IMR-90 (cell line): ENCODE data around the gene C13orf46. TPM values are rescaled to one million over a fixed set of nuclear protein-coding genes. Genes with fewer than 3 reads are reported as not detected.

Source experiments
- ATAC-seq: fragments of 200-7000 bp; cut with Tn5 transposase; 2 replicates; pipeline ENCODE4 v1.9.1; 2020; ENCODE audit warnings: low read depth, mild to moderate bottlenecking, moderate library complexity
- BruUV-seq: library from RNA; stranded (reverse); fragments of 400-500 nt; replicated peaks from 2 replicates; lab custom pipeline; 2021; lab: Mats Ljungman, UMichigan
- CTCF ChIA-PET: fragments of 300-600 bp; formaldehyde crosslinking; extraction: SDS; loops from one replicate; lab custom pipeline; 2021; ENCODE audit warnings: antibody characterized with exemption; lab: Yijun Ruan, JAX
- POLR2A ChIA-PET: fragments of 300-600 bp; sonication (Branson Sonifier 250); formaldehyde crosslinking; loops from one replicate; lab custom pipeline; 2022; ENCODE audit warnings: antibody characterized with exemption; ENCODE audit not compliant: unreplicated experiment; lab: Charles Lee
- DNase-seq: peaks from one replicate; pipeline ENCODE4 v3.0.0; 2013
- H2AFZ ChIP-seq: replicated peaks from 2 replicates; pipeline ENCODE3; 2013; ENCODE audit warnings: low read length, mild to moderate bottlenecking; ENCODE audit not compliant: poor library complexity
- H2AK5ac ChIP-seq: 2 replicates; pipeline ENCODE4 v1.6.1; 2013; ENCODE audit warnings: low read depth, low read length, inconsistent platforms
- H2AK9ac ChIP-seq: replicated peaks from 2 replicates; pipeline ENCODE3; 2013; ENCODE audit warnings: mild to moderate bottlenecking, low read depth, low read length, moderate library complexity; ENCODE audit not compliant: poor library complexity
- H2BK120ac ChIP-seq: 2 replicates; pipeline ENCODE4 v1.6.1; 2013; ENCODE audit warnings: low read depth, low read length, inconsistent platforms
- H2BK15ac ChIP-seq: 3 replicates; pipeline ENCODE4 v1.6.1; 2013; ENCODE audit warnings: low read depth, low read length, inconsistent platforms
- H2BK20ac ChIP-seq: 2 replicates; pipeline ENCODE4 v1.6.1; 2013; ENCODE audit warnings: low read depth, mild to moderate bottlenecking, inconsistent platforms, low read length, moderate library complexity
- H2BK5ac ChIP-seq: 2 replicates; pipeline ENCODE4 v1.6.1; 2013; ENCODE audit warnings: mild to moderate bottlenecking, low read depth, low read length, inconsistent platforms; ENCODE audit not compliant: poor library complexity, severe bottlenecking
- H3K14ac ChIP-seq: replicated peaks from 2 replicates; pipeline ENCODE4 v1.6.1; 2013; ENCODE audit warnings: low read depth, low read length, inconsistent platforms
- H3K18ac ChIP-seq: 2 replicates; pipeline ENCODE4 v1.6.1; 2013; ENCODE audit warnings: low read depth, low read length, control low read depth
- H3K23ac ChIP-seq: 2 replicates; pipeline ENCODE4 v1.6.1; 2013; ENCODE audit warnings: low read depth, low read length, inconsistent platforms
- H3K27ac ChIP-seq: 2 replicates; pipeline ENCODE4 v1.5.1; 2013; ENCODE audit warnings: mild to moderate bottlenecking, control low read depth, low read length; ENCODE audit not compliant: insufficient read depth
- H3K27me3 ChIP-seq: 2 replicates; pipeline ENCODE4 v1.6.1; 2013; ENCODE audit warnings: low read length; ENCODE audit not compliant: control insufficient read depth, insufficient read depth
- H3K36me3 ChIP-seq: 2 replicates; pipeline ENCODE4 v1.6.1; 2013; ENCODE audit warnings: low read length, mixed read lengths; ENCODE audit not compliant: control insufficient read depth, insufficient read depth
- H3K4ac ChIP-seq: 2 replicates; pipeline ENCODE4 v1.6.1; 2013; ENCODE audit warnings: low read depth, low read length, inconsistent platforms
- H3K4me1 ChIP-seq: 2 replicates; pipeline ENCODE4 v1.6.1; 2013; ENCODE audit warnings: low read length, mixed read lengths; ENCODE audit not compliant: control insufficient read depth, insufficient read depth
- H3K4me2 ChIP-seq: 2 replicates; pipeline ENCODE4 v1.6.1; 2013; ENCODE audit warnings: low read depth, mild to moderate bottlenecking, control low read depth, low read length, moderate library complexity
- H3K4me3 ChIP-seq: 2 replicates; pipeline ENCODE4 v1.5.1; 2013; ENCODE audit warnings: low read depth, mild to moderate bottlenecking, control low read depth, low read length, moderate library complexity; ENCODE audit not compliant: insufficient read depth
- H3K56ac ChIP-seq: 2 replicates; pipeline ENCODE4 v1.6.1; 2013; ENCODE audit warnings: low read length, inconsistent platforms; ENCODE audit not compliant: insufficient read depth; ENCODE audit errors: extremely low read depth
- H3K79me1 ChIP-seq, 2 experiments: 2 replicates each; pipeline ENCODE4 v1.6.1; 2013; ENCODE audit warnings: low read length in 2 of 2, inconsistent platforms in 1 of 2, low read depth in 1 of 2
- H3K9ac ChIP-seq: 2 replicates; pipeline ENCODE4 v1.6.1; 2013; ENCODE audit warnings: low read depth, low read length, control low read depth
- H3K9me1 ChIP-seq: 2 replicates; pipeline ENCODE4 v1.6.1; 2013; ENCODE audit warnings: low read length, inconsistent platforms; ENCODE audit not compliant: insufficient read depth
- H3K9me3 ChIP-seq: 2 replicates; pipeline ENCODE4 v1.6.1; 2013; ENCODE audit warnings: low read length; ENCODE audit not compliant: control insufficient read depth, insufficient read depth
- H4K20me1 ChIP-seq: 2 replicates; pipeline ENCODE4 v1.6.1; 2013; ENCODE audit warnings: low read length, inconsistent platforms; ENCODE audit not compliant: insufficient read depth
- H4K5ac ChIP-seq: 2 replicates; pipeline ENCODE4 v1.6.1; 2013; ENCODE audit warnings: mild to moderate bottlenecking, low read depth, low read length, control low read depth
- H4K8ac ChIP-seq, 2 experiments: 2 replicates each; pipeline ENCODE4 v1.6.1; 2013; ENCODE audit warnings: low read depth in 2 of 2, low read length in 2 of 2, control low read depth in 1 of 2, inconsistent platforms in 1 of 2
- H4K91ac ChIP-seq: 2 replicates; pipeline ENCODE4 v1.6.1; 2013; ENCODE audit warnings: low read depth, low read length, inconsistent platforms; ENCODE audit not compliant: insufficient read depth
- FOS ChIP-seq: fragments of 150-350 bp; IDR thresholded peaks from 2 replicates; pipeline ENCODE4 v1.6.1; 2016; ENCODE audit warnings: low read depth, low read length
- MAZ ChIP-seq: IDR thresholded peaks from 2 replicates; pipeline ENCODE4 v1.6.1; 2012; ENCODE audit warnings: low read depth, mild to moderate bottlenecking, low read length, improper control_type of control experiment, moderate library complexity, borderline replicate concordance
- NFE2L2 ChIP-seq: fragments of 150-350 bp; IDR thresholded peaks from 2 replicates; pipeline ENCODE4 v1.6.1; 2016; ENCODE audit warnings: low read depth, mild to moderate bottlenecking, low read length
- RFX5 ChIP-seq: IDR thresholded peaks from 2 replicates; pipeline ENCODE4 v1.8.0; 2012; ENCODE audit warnings: low read depth, mild to moderate bottlenecking, low read length, moderate library complexity
- WGBS, 2 experiments: methylation state at CpG; one replicate each; pipeline versions ENCODE4 v1.1.5 to v1.1.7; 2013; ENCODE audit warnings: missing lambda C conversion rate in 2 of 2; ENCODE audit not compliant: insufficient read length in 1 of 2; ENCODE audit errors: extremely low coverage in 2 of 2; 5-methylcytosine and 5-hydroxymethylcytosine counted together
- dilution Hi-C: fragments of 300-500 bp; cut with HindIII; formaldehyde crosslinking; loops from one replicate; pipeline ENCODE4 v1.14.3; 2018; ENCODE audit warnings: low sequenced_read_pairs; ENCODE audit not compliant: unreplicated experiment
- in situ Hi-C: fragments of 300-500 bp; cut with MboI; formaldehyde crosslinking; loops from 3 replicates; pipeline ENCODE4 v1.14.3; 2019; ENCODE audit warnings: low sequenced_read_pairs, inconsistent platforms, mixed read lengths
- intact Hi-C: fragments of 100-400 bp; cut with micrococcal nuclease; formaldehyde crosslinking; loops from 2 replicates; pipeline ENCODE4 v1.10.0; 2022
- polyA plus RNA-seq, 3 experiments: library from polyadenylated mRNA; depleted of rRNA; stranded (reverse); fragments of >200 nt; gene quantifications; 2 replicates each; pipeline ENCODE4 v1.2.3, GENCODE V29; 2012; ENCODE audit warnings: low replicate concordance in 1 of 3
- total RNA-seq: library from RNA; depleted of rRNA; stranded (reverse); fragments of >200 nt; gene quantifications from 2 replicates; pipeline ENCODE4 v1.2.3, GENCODE V29; 2012

The C13orf46 gene
- total and polyA plus RNA-seq, 2 of the 4 experiments (the other 2 are of a cell fraction), result under 0.01 to 2.1 TPM

DNA sequence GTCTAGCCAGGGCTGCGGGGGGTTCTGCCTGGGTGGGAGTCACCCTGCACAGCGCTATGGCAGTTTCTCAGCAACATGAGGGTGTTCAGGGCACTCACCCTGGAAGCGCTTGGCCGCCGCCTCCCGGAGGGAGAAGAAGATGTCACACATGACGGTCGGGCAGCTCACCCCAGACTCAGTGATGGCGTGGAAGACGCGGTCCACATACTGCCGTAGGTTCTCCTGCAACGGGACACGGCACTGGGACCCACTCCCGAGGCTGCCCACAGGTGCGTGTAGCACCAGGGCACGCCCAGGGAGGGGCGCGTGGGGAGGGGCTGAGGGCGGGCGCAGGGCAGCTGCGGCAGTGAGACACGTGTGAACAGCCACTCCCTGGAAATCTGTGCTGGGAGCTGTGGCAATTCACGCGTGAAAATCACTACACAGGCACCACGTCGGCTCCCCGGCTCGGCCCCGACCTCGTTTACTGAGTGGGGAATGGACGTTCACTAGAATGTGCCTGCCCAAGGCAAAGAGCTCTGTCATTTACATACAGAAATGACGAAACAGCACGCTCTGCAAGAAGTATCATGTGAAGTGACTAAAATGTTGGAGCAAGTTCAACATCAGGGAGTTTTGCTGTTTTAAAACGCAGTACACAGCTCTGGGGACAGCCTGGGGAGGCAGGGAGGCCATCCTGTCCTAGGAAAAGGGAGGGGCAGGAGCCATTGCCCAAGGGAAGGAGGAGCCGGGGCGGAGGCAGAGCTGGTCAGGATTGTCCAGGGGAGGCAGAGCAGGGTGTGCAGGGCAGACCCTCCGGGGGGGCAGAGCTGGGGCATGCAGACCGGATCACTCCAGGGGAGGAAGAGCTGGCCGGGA, 41.5 kb upstream of the C13orf46 start:
- Histone ChIP-seq H3K9me1 (peaks cover 5% of the 10 kb centered on the region), H2AFZ (peak overlapping the region; percentile 33), H3K79me1 (peaks cover 20 to 56% of the 10 kb centered on the region in 2 experiments), H2BK120ac (no peak overlapping the region), H2BK5ac (no peak overlapping the region), H4K5ac (no peak overlapping the region), H3K36me3 (peaks cover 77% of the 10 kb centered on the region), H4K91ac (no peak overlapping the region), H2AK9ac (peak overlapping the region; percentile 37), H3K9ac (no peak overlapping the region), H3K23ac (no peak overlapping the region), H3K27me3 (no peaks in the 10 kb centered on the region), H3K14ac (no peak overlapping the region), H3K18ac (no peak overlapping the region), H3K9me3 (no peaks in the 10 kb centered on the region), H3K4me1 (no peaks in the 10 kb centered on the region), H2BK15ac (no peak overlapping the region), H2AK5ac (no peak overlapping the region), H3K27ac (no peak overlapping the region), H3K4me2 (no peak overlapping the region), H3K4ac (no peak overlapping the region), H2BK20ac (no peak overlapping the region), H4K8ac (no peak overlapping the region), H3K56ac (no peak overlapping the region), H4K20me1 (peaks cover 16% of the 10 kb centered on the region), H3K4me3 (no peak overlapping the region)
- no TSS peak for BruUV-seq
- 92% methylated on average over 26 of the region's 40 CpGs; no CpG with 5 or more reads in 1 of the 2 experiments for WGBS, 2 experiments
- intact Hi-C loops (no loop called here), dilution Hi-C loops (no loop called here), in situ Hi-C loops (no loop called here)
- peak; percentile 46 for ATAC-seq
- CTCF ChIA-PET, result no interaction called here
- DNase-seq, result peak; percentile 31
- no peak for TF ChIP-seq MAZ
- no peak for TF ChIP-seq NFE2L2
- no peak for TF ChIP-seq FOS
- TF ChIP-seq RFX5, result no peak
- POLR2A ChIA-PET, result no interaction called here
